DOHH2 (cell line): ENCODE measurements around the gene HSPB7.
A peak's percentile ranks its signal among the peaks of the same experiment; 100 is the strongest.

ENCODE experiments used
- H3F3A ChIP-seq: fragments of 200-600 bp; sonication (generic), shearing (Covaris generic); 2 replicates; pipeline ENCODE4 v1.6.0; 2016; ENCODE audit warnings: antibody characterized with exemption, mild to moderate bottlenecking; ENCODE audit not compliant: control insufficient read depth, insufficient read depth
- H3K27ac ChIP-seq: fragments of 200-600 bp; sonication (generic); 2 replicates; pipeline ENCODE4 v1.5.1; 2014; ENCODE audit warnings: low read depth, mild to moderate bottlenecking, low read length, moderate library complexity
- H3K27me3 ChIP-seq: fragments of 200-600 bp; sonication (generic); 2 replicates; pipeline ENCODE4 v1.6.1; 2014; ENCODE audit warnings: mild to moderate bottlenecking, low read length, mixed read lengths; ENCODE audit not compliant: control insufficient read depth
- H3K36me3 ChIP-seq: fragments of 200-600 bp; sonication (generic); 2 replicates; pipeline ENCODE4 v1.6.1; 2014; ENCODE audit warnings: mild to moderate bottlenecking, low read length, moderate library complexity, mixed read lengths; ENCODE audit not compliant: control insufficient read depth
- H3K4me1 ChIP-seq: fragments of 200-600 bp; sonication (generic); 2 replicates; pipeline ENCODE4 v1.6.1; 2014; ENCODE audit warnings: mild to moderate bottlenecking, low read length, mixed read lengths; ENCODE audit not compliant: control insufficient read depth
- H3K4me2 ChIP-seq: fragments of 200-600 bp; sonication (generic); 2 replicates; pipeline ENCODE4 v1.6.0; 2014; ENCODE audit warnings: mild to moderate bottlenecking, low read length, moderate library complexity
- H3K4me3 ChIP-seq: fragments of 200-600 bp; sonication (generic); 2 replicates; pipeline ENCODE4 v1.5.1; 2014; ENCODE audit warnings: mild to moderate bottlenecking, low read length, mixed read lengths
- H3K79me2 ChIP-seq: fragments of 200-600 bp; sonication (generic); 2 replicates; pipeline ENCODE4 v1.6.1; 2014; ENCODE audit warnings: mild to moderate bottlenecking, low read length, mixed read lengths; ENCODE audit not compliant: control insufficient read depth
- H3K9me2 ChIP-seq: fragments of 200-600 bp; sonication (generic); replicated peaks from 2 replicates; pipeline ENCODE4 v1.6.1; 2014; ENCODE audit warnings: mild to moderate bottlenecking, low read length, mixed read lengths; ENCODE audit not compliant: control insufficient read depth
- H3K9me3 ChIP-seq: fragments of 200-600 bp; sonication (generic); 2 replicates; pipeline ENCODE4 v1.6.1; 2014; ENCODE audit warnings: antibody characterized with exemption, low read length, mixed read lengths; ENCODE audit not compliant: control insufficient read depth, insufficient read depth
- H4K20me1 ChIP-seq: fragments of 200-600 bp; sonication (generic); 2 replicates; pipeline ENCODE4 v1.6.0; 2014; ENCODE audit warnings: low read depth, mild to moderate bottlenecking, antibody characterized with exemption, low read length, moderate library complexity; ENCODE audit not compliant: control insufficient read depth, insufficient read depth
- EZH2phosphoT487 ChIP-seq: fragments of 200-600 bp; sonication (generic); IDR thresholded peaks from 2 replicates; pipeline ENCODE4 v1.6.1; 2017; ENCODE audit warnings: borderline replicate concordance, mild to moderate bottlenecking, antibody characterized with exemption, low read length, moderate library complexity, mixed read lengths
- TF ChIP-seq, protein P1 (sequence below): fragments of 200-600 bp; sonication (generic); IDR thresholded peaks from one replicate; pipeline ENCODE4 v1.5.1; 2014; ENCODE audit warnings: antibody characterized with exemption, mild to moderate bottlenecking, low read depth, low read length; ENCODE audit not compliant: poor library complexity, severe bottlenecking

HSPB7 gene

DNA sequence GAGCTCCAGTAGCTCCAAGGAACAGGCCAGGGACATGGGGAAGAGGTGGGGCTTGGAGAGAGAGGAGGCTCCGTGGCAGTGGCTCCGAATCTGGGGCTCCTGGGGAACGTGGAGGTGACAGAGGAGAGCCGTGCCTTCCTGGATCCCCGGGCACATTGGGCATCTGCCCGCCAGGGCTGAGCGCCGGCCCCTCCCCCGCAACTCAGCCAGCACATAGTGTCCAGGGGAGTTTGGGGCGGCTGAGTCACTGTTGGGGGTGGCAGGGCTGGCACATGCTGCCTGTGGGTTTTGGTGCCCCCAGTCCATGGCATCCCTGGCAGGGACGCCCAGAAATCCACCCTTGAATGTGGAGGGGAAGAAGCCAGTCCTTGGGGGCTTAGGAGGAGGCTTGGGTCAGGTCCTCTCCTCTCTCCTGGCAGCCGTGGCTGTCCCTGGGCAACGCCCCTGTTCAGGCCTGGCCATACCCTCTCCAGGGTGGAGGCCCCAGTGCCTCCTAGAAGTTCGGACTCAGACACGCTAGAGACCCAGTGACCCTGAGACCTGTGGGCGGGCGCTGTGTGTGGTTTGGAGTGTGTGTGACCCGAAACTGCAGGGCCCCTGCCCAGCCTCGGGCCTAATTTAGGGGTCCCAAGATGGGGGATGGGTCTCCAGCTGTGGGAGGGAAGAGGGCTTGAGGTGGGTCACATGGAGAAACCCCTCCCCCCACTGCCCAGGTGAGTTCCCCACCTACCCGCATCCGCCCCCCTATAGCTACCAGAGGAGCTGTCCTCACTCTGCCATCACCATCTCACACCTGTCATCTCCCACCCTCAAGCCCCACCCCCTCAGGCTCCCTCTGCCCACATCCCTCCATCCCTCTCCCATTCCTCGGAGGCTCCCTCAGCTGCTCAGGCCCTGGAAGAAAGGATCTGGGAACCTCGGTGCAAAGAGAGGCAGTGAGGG lies 1.6 kb downstream of the HSPB7 start:
- Histone ChIP-seq H3K4me2 (no peak overlapping the region), H3K27ac (no peak overlapping the region), H3K27me3 (peaks cover 25% of the 10 kb centered on the region), H3K4me3 (no peak overlapping the region), H4K20me1 (no peaks in the 10 kb centered on the region), H3F3A (no peaks in the 10 kb centered on the region), H3K9me3 (no peaks in the 10 kb centered on the region), H3K79me2 (no peaks in the 10 kb centered on the region), H3K4me1 (peaks cover 32% of the 10 kb centered on the region), H3K36me3 (no peaks in the 10 kb centered on the region), H3K9me2 (no peaks in the 10 kb centered on the region)
- TF ChIP-seq, protein P1, sequence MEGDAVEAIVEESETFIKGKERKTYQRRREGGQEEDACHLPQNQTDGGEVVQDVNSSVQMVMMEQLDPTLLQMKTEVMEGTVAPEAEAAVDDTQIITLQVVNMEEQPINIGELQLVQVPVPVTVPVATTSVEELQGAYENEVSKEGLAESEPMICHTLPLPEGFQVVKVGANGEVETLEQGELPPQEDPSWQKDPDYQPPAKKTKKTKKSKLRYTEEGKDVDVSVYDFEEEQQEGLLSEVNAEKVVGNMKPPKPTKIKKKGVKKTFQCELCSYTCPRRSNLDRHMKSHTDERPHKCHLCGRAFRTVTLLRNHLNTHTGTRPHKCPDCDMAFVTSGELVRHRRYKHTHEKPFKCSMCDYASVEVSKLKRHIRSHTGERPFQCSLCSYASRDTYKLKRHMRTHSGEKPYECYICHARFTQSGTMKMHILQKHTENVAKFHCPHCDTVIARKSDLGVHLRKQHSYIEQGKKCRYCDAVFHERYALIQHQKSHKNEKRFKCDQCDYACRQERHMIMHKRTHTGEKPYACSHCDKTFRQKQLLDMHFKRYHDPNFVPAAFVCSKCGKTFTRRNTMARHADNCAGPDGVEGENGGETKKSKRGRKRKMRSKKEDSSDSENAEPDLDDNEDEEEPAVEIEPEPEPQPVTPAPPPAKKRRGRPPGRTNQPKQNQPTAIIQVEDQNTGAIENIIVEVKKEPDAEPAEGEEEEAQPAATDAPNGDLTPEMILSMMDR, result no peak
- TF ChIP-seq EZH2phosphoT487, result no peak

DNA sequence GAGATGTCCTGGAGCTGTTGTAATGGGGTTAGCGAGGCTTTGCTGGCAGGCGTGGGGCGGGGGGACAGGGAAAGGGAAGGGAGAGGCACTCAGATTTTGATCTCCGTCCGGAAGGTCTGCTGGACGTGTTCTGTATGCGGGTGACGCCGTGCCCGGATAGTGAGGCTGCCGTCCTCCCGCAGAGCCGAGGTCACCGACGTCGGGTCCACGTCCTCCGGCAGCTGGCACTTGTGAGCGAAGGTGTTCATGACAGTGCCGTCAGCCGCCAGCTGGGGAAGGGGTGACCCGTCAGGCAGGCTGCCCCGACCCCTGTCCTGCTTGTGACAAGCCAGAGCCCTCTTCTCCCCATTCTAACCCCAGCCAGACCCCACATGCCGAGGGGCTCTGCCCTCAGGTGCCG lies 2.4 kb downstream of the HSPB7 start:
- peaks cover 32% of the 10 kb centered on the region for H3K4me1 ChIP-seq
- H3K4me2 ChIP-seq, result no peak overlapping the region
- H3K36me3 ChIP-seq, result no peaks in the 10 kb centered on the region
- H3K27ac ChIP-seq, result no peak overlapping the region
- H4K20me1 ChIP-seq, result no peaks in the 10 kb centered on the region
- H3K27me3 ChIP-seq, result peaks cover 24% of the 10 kb centered on the region
- no peaks in the 10 kb centered on the region for H3K79me2 ChIP-seq
- no peaks in the 10 kb centered on the region for H3K9me3 ChIP-seq
- no peaks in the 10 kb centered on the region for H3F3A ChIP-seq
- H3K4me3 ChIP-seq, result no peak overlapping the region
- TF ChIP-seq, protein P1, result no peak
- H3K9me2 ChIP-seq, result no peaks in the 10 kb centered on the region

DNA sequence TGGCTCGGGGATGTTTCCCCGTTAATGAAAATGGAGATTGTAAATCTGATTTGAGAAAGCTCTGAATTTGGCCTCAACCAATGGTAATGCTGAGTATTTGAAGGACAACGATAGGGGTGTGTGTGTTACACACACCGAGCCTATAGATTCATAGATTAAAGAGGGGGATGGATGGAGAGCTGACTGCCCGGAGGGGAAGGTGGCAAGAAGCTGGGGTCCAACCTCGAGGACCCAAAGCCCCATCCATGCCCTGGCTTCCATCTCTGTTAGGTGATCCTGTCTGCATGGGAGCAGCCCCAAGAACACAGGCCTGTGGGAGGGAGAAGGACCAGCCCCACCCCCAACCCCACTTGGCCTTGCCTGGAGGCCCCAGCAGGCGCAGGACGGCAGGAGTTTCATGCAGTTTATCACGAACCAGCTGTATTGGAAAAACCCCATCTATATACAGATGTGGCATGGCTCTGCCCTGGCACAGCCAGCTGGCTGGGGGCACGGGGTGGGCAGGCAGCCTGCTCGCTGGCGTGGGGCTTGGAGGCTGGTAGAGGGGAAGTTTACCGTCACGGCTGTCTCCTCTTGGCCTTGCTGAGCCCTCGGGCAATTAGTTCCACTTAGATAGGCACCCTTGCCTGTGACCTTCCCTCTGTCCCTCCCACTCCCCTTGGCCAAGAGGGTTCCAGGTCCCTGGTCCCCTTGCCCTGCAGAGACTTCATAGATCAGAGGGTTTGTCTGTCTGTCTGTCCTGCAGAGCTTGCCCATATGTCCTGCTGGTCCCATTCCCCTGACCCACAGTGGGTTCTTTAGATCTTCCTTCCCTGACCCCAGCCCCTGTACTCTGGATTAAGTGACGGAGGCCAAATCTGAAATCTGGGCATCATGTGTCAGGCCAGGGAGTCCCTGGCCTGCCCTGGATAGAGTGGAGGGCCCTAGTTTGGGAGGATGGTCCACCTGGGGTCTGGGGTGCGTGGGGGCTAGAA lies 3.0 kb downstream of the HSPB7 start:
- H3K9me3 ChIP-seq, result no peaks in the 10 kb centered on the region
- peaks cover 20% of the 10 kb centered on the region for H3K27me3 ChIP-seq
- no peaks in the 10 kb centered on the region for H3K9me2 ChIP-seq
- TF ChIP-seq, protein P1, result no peak
- TF ChIP-seq EZH2phosphoT487, result no peak
- peaks cover 32% of the 10 kb centered on the region for H3K4me1 ChIP-seq
- peak overlapping the region; percentile 28 for H3K4me2 ChIP-seq
- H3K4me3 ChIP-seq, result no peak overlapping the region
- no peaks in the 10 kb centered on the region for H4K20me1 ChIP-seq
- H3K27ac ChIP-seq, result no peak overlapping the region
- H3F3A ChIP-seq, result no peaks in the 10 kb centered on the region
- no peaks in the 10 kb centered on the region for H3K79me2 ChIP-seq
- H3K36me3 ChIP-seq, result no peaks in the 10 kb centered on the region
